Measurements from ENCODE around the gene GPR142.

The GPR142 gene

GRCh38 chr17:74362069-74362405, 5.3 kb upstream of the GPR142 start:
- TF ChIP-seq CTCF (IDR thresholded peaks at IDR 0.05; ENCODE audit: low read depth, low read length, missing control alignments), result no peak

GRCh38 chr17:74362810-74363498, 4.4 kb upstream of the GPR142 start:
- no peak for TF ChIP-seq CTCF (IDR thresholded peaks at IDR 0.05; ENCODE audit: low read depth, low read length, missing control alignments)
- H3K4me3 ChIP-seq (replicated peaks; ENCODE audit: low read depth, low read length), result no peak overlapping the region
- no peak for DNase-seq (ENCODE audit: extremely low read depth, low read depth)

More at GRCh38 chr17:74362069-74362405, 5.3 kb upstream of the GPR142 start:
- H3K4me3 ChIP-seq (replicated peaks; ENCODE audit: low read depth, low read length), result no peak overlapping the region
- no peak for DNase-seq (ENCODE audit: extremely low read depth, low read depth)

GRCh38 chr17:74368341-74369081, 1.2 kb downstream of the GPR142 start:
- TF ChIP-seq CTCF (IDR thresholded peaks at IDR 0.05; ENCODE audit: low read depth, low read length, missing control alignments), result peak; percentile 94
- peak; percentile 7 for DNase-seq (ENCODE audit: extremely low read depth, low read depth)
- H3K4me3 ChIP-seq (replicated peaks; ENCODE audit: low read depth, low read length), result no peak overlapping the region

- TF ChIP-seq CTCF (IDR thresholded peaks at IDR 0.05; ENCODE audit: low read depth, low read length, missing control alignments), result no peak
- no peak for DNase-seq (ENCODE audit: extremely low read depth, low read depth)
- no peak overlapping the region for H3K4me3 ChIP-seq (replicated peaks; ENCODE audit: low read depth, low read length)
These were observed 1.9 kb downstream of the GPR142 start for GRCh38 chr17:74369221-74369620.

- DNase-seq (ENCODE audit: extremely low read depth, low read depth), result no peak
- no peak for TF ChIP-seq CTCF (IDR thresholded peaks at IDR 0.05; ENCODE audit: low read depth, low read length, missing control alignments)
- H3K4me3 ChIP-seq (replicated peaks; ENCODE audit: low read depth, low read length), result no peak overlapping the region
These were observed 2.6 kb downstream of the GPR142 start for GRCh38 chr17:74369665-74370490.

- no peak for TF ChIP-seq CTCF (IDR thresholded peaks at IDR 0.05; ENCODE audit: low read depth, low read length, missing control alignments)
- DNase-seq (ENCODE audit: extremely low read depth, low read depth), result no peak
- no peak overlapping the region for H3K4me3 ChIP-seq (replicated peaks; ENCODE audit: low read depth, low read length)
These were observed 4.4 kb downstream of the GPR142 start for GRCh38 chr17:74371653-74372147.
